DMS79 treated with DMSO at 0.1 percent for 48 hours (cell line): ENCODE results near the gene SMARCAL1.
A peak's percentile ranks its signal among the peaks of the same experiment; 100 is the strongest.

Experiments
- DNase-seq: peaks from one replicate; lab custom pipeline; 2025; lab: John Stamatoyannopoulos, UW

SMARCAL1 gene

DNA sequence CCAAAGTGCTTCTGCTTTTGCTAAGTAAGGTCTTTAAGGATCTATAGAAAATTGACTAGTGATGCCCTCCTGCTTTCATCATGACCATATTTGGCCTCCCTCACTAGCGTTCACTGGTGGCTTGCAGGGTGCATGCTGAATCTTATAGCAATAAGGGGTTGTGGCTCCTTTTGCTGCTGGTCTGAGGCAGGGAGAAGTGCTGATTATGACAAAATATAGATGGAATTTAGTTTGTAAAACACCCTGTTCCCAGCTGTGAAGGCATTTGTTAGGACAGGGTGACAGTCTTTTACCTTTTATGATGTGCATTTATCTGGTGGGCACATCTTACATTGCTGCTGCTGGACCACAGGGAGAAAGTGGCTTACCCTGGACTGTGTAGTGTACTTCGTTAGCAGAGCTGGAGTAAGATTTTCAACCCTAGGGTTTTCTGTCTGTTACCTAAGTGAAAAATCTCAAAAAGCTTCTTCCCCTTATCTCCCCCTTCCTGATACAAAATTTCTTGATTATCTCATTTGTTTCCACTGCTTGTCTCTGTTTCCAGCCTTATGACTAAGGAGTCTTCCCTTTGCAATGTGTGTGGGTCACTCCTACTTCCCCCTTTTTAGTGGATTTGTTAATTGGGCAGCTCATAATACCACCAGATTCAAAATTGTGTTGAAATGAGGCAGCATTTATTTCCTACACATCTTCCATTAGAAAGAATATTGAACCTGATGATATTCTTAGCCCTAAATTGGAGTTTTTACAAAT is 65.2 kb downstream of the SMARCAL1 start:
- no peak for DNase-seq

GRCh38 chr2:216478151-216478550 is 65.9 kb downstream of the SMARCAL1 start:
- DNase-seq = no peak

- DNase-seq = no peak
These were observed 66.5 kb downstream of the SMARCAL1 start for GRCh38 chr2:216478791-216479190.

DNA sequence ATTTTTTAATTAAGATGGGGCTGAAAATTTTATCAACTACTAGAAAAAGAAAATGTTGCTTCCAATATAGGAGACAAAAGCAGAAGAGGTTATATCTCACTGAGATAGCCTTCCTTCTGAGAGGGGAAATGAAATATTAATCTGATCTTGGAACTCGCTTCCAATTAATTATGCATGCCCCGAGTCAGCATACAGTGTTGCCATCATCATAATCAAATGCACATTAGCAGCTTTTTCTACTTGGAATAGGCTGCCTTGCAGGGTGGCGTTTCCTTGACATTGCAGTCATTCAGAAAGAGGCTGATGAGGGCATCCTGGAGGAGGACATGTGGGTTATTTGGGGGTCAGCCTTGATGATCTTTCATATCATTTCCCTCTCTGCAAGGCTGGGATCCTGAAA is 67.9 kb downstream of the SMARCAL1 start:
- DNase-seq = no peak

DNA sequence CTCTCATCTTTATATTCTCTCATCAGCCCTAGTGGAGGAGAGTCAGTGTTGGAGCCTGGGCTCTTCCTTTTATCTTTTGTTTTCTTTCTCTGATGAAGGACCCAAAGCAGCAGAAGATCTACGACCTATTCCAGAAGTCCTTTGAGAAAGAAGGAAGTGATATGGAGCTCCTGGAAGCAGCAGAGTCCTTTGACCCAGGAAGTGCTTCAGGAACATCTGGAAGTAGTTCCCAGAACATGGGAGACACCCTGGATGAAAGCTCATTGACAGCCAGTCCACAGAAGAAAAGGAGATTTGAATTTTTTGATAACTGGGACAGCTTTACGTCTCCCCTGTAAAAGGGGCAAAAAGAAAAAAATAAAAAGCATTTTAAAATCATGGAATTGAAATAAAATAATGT is 70.4 kb downstream of the SMARCAL1 start:
- no peak for DNase-seq

- no peak for DNase-seq
These were observed 73.0 kb downstream of the SMARCAL1 start for GRCh38 chr2:216485237-216485636.

DNA sequence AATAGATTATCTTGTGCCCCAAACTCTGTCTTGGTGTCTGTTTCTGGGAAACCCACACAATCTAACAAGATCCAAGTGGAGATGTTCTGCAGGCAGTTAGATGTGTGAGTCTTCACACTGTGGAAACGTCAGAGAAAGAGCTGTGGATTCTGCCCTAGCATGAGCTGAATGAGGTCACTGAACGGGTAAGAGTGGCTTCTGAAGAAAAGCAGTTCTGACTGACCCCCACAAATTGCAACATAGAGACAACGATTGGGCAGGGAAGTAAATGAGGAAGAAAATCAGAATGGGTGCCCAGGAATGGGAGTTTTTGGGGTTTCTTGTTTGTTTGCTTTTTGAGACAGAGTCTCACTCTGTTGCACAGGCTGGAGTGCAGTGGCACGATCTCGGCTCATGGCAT is 73.5 kb downstream of the SMARCAL1 start:
- no peak for DNase-seq

DNA sequence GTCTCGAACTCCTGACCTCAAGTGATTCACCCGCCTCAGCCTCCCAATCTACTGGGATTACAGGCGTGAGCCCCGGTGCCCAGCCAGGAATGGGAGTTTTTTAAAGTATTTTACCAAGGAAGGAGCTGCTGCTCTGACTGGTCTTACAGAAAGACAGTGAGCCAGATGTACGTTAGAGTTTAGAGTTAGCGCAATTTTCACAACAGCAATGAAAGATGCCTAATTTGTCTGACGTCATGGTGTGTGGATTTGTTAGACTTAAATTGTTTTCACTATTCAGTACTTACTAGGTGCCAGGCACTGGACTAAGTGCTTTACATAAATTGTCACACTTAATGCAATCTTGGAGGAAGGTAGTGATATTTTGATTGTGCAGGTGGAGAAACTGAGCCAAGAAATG is 74.0 kb downstream of the SMARCAL1 start:
- no peak for DNase-seq

DNA sequence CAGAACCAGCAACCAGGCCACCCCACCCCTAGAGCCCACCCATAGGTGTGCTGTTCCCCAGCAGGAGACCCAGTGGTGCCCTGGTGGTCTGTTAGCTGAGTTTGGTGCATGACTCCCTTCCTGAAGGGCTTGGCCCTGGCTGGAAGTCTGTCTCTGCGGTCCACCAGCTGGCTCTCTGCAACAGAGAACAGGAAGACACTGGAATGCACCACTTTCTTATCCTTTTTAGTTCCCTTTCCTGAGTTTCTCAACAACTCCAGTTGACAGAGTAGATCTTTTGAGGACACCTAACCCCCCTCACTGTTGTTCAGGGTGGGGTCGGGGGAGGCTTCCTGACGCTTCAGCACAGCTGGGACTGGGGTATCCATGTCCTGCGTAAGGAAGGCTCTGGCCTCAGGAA is 74.4 kb downstream of the SMARCAL1 start:
- DNase-seq = no peak

GRCh38 chr2:216490061-216490460 is 77.8 kb downstream of the SMARCAL1 start:
- no peak for DNase-seq

GRCh38 chr2:216491793-216492596 is 79.7 kb downstream of the SMARCAL1 start:
- peak; percentile 95 for DNase-seq

DNA sequence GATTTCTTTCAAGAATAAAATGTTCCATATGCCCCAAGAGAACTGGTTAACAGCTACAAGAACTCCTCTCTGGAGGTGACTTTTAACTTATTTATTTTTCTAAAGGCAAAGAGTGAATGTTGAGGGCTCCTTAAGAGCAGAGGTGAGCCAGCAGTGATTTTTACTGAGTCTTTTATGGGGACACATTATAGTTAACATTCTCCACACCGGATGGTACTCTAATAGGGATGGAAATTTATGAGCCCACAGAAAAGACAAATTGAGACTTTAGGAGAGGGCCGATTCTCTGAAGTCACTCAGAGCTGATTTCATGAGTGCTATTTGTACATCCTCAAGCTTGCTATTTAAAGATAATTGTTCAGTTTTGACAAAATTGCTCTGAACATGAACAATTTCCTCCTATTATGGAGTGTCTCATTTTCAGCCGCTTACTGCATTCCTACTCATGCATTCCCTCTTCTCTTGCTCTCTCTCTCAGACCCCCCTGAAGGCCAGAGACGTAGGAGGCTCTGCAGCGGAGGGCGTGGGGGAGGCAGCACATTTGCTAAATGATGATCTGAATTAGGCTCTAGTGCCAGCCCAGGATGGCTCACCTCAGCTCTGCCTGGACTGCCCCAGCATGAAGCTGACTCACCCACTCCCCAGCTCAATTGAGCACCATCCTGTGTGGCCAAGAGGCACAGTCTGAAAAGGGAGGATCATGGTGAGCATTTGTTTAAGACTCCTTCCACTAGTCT is 80.5 kb downstream of the SMARCAL1 start:
- DNase-seq = peak; percentile 56

GRCh38 chr2:216493334-216493685 is 81.0 kb downstream of the SMARCAL1 start:
- DNase-seq = no peak

GRCh38 chr2:216495656-216496055 is 83.4 kb downstream of the SMARCAL1 start:
- no peak for DNase-seq

GRCh38 chr2:216497382-216498069 is 85.2 kb downstream of the SMARCAL1 start:
- DNase-seq = no peak

GRCh38 chr2:216498070-216498378 is 85.7 kb downstream of the SMARCAL1 start:
- DNase-seq = no peak

- DNase-seq = peak; percentile 95
These were observed 86.4 kb downstream of the SMARCAL1 start, which contains the start of gene RPL37A for GRCh38 chr2:216498379-216499352. TSS of gene RPL37A (plus strand) at chr2:216498844. CDS start at chr2:216498875, 31 bp downstream.

- no peak for DNase-seq
These were observed 87.4 kb downstream of the SMARCAL1 start for GRCh38 chr2:216499641-216500218.

DNA sequence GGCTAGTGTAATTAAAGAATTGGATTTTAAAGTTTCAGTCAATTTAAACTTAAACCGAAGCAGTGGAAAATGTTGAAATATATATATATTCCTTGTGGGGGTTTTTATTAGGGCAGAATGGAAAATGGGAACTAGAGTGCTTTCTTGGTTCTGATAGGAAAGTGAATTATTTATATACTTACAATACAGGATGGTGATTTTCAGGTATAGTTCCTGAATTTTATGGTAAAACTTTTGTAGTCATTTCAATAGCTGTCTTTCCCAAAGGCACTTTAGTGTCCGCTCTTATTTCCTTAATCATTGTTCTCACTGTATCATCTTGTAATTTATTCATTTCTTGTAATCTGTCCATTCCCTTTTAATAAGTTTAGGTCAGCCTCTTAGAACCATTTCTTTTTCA is 88.3 kb downstream of the SMARCAL1 start:
- DNase-seq = no peak

GRCh38 chr2:216501854-216502253 is 89.6 kb downstream of the SMARCAL1 start:
- no peak for DNase-seq
